ENCODE results near the gene CHRNA4.
A peak's percentile ranks its signal among the peaks of the same experiment; 100 is the strongest.
"Not testable (repeated sequence)": the region's sequence is repeated elsewhere in the genome, so short reads cannot be mapped to it uniquely, and the experiment has no call there.

The CHRNA4 gene

GRCh38 chr20:63342561-63343459, 18.3 kb downstream of the CHRNA4 start:
- DNase-seq, result peak in 7 of 10 donors; percentile 48 to 92 (median 73)
- intact Hi-C loops (cut with DNase I), result loop anchor here (5.0 kb wide), 1 partner anchor 169 kb away; no protein-coding TSS in a partner anchor

- intact Hi-C loops (cut with DNase I), result loop anchor here (5.0 kb wide), 1 partner anchor 172 kb away; no protein-coding TSS in a partner anchor
- not testable (repeated sequence) for DNase-seq
These were observed 20.9 kb downstream of the CHRNA4 start for GRCh38 chr20:63340158-63340688.

GRCh38 chr20:63339154-63340094, 21.7 kb downstream of the CHRNA4 start:
- not testable (repeated sequence) for DNase-seq
- intact Hi-C loops (cut with DNase I), result loop anchor here (5.0 kb wide), 1 partner anchor 173 kb away; no protein-coding TSS in a partner anchor

GRCh38 chr20:63337786-63338420, 23.2 kb downstream of the CHRNA4 start:
- intact Hi-C loops (cut with DNase I), result no loop called here

GRCh38 chr20:63336232-63336752, 24.9 kb downstream of the CHRNA4 start:
- peak in 1 of 10 donors; percentile 24 for DNase-seq
- intact Hi-C loops (cut with DNase I), result no loop called here

More at GRCh38 chr20:63337786-63338420, 23.2 kb downstream of the CHRNA4 start:
- DNase-seq, result peak in 2 of 10 donors; percentile 52 to 65

- DNase-seq, result peak in 1 of 10 donors; percentile 72
- intact Hi-C loops (cut with DNase I), result no loop called here
These were observed 25.4 kb downstream of the CHRNA4 start for GRCh38 chr20:63335711-63336110.

- DNase-seq; intact Hi-C loops (cut with DNase I): not testable (repeated sequence)
These were observed 26.1 kb downstream of the CHRNA4 start for GRCh38 chr20:63335060-63335459.

GRCh38 chr20:63334356-63334755, 26.8 kb downstream of the CHRNA4 start:
- DNase-seq, result peak in 1 of 10 donors; percentile 14
- intact Hi-C loops (cut with DNase I), result no loop called here

GRCh38 chr20:63333241-63333836, 27.8 kb downstream of the CHRNA4 start:
- intact Hi-C loops (cut with DNase I), result no loop called here
- DNase-seq, result peak in 2 of 10 donors; percentile 67

GRCh38 chr20:63332488-63333240, 28.5 kb downstream of the CHRNA4 start:
- intact Hi-C loops (cut with DNase I), result no loop called here
- peak in 2 of 10 donors; percentile 63 to 67 for DNase-seq

- intact Hi-C loops (cut with DNase I), result no loop called here
- peak in 1 of 10 donors; percentile 11 for DNase-seq
These were observed 29.3 kb downstream of the CHRNA4 start for GRCh38 chr20:63331741-63332400.

- DNase-seq, result peak in 1 of 10 donors; percentile 43
- intact Hi-C loops (cut with DNase I), result no loop called here
These were observed 30.2 kb downstream of the CHRNA4 start for GRCh38 chr20:63330940-63331339.

- intact Hi-C loops (cut with DNase I), result no loop called here
- peak in 2 of 10 donors; percentile 45 to 76 for DNase-seq
These were observed 30.9 kb downstream of the CHRNA4 start for GRCh38 chr20:63330084-63330760.

- peak in 2 of 10 donors; percentile 62 to 69 for DNase-seq
- intact Hi-C loops (cut with DNase I), result no loop called here
These were observed 31.6 kb downstream of the CHRNA4 start for GRCh38 chr20:63329331-63330083.

- intact Hi-C loops (cut with DNase I), result no loop called here
- DNase-seq, result peak in 2 of 10 donors; percentile 56 to 67
These were observed 32.4 kb downstream of the CHRNA4 start for GRCh38 chr20:63328718-63329275.

- intact Hi-C loops (cut with DNase I), result no loop called here
- peak in 3 of 10 donors; percentile 1 to 73 (median 61) for DNase-seq
These were observed 33.0 kb downstream of the CHRNA4 start for GRCh38 chr20:63328026-63328700.
